Measurements from ENCODE around the gene HBM.
"Not testable (repeated sequence)": the region's sequence is repeated elsewhere in the genome, so short reads cannot be mapped to it uniquely, and the experiment has no call there.

HBM gene

DNA sequence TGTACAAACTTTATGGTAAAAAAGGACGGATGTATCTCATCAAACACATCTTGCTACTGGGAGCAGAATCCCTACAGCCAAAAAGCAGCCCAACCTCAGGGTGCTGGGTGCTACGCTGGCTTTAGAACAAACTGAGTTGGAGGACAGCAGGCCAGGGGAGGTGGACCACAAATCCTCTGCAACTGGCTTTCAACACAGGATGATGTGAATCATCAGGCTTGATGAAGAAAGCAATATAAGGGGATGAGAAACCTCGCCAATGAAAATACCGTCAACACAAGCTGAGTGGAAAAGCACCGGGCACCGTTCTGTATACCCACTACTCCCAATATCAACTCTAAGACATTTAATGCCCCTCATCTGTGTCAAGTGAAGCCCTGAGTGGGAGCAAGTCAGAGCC, 28.7 kb downstream of the HBM start:
- no peak overlapping the region for H3K4me3 ChIP-seq (ENCODE audit: low read depth, low read length)
- DNase-seq (ENCODE audit: low read depth): no peak
- TF ChIP-seq, protein P1, sequence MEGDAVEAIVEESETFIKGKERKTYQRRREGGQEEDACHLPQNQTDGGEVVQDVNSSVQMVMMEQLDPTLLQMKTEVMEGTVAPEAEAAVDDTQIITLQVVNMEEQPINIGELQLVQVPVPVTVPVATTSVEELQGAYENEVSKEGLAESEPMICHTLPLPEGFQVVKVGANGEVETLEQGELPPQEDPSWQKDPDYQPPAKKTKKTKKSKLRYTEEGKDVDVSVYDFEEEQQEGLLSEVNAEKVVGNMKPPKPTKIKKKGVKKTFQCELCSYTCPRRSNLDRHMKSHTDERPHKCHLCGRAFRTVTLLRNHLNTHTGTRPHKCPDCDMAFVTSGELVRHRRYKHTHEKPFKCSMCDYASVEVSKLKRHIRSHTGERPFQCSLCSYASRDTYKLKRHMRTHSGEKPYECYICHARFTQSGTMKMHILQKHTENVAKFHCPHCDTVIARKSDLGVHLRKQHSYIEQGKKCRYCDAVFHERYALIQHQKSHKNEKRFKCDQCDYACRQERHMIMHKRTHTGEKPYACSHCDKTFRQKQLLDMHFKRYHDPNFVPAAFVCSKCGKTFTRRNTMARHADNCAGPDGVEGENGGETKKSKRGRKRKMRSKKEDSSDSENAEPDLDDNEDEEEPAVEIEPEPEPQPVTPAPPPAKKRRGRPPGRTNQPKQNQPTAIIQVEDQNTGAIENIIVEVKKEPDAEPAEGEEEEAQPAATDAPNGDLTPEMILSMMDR (IDR thresholded peaks at IDR 0.05; ENCODE audit: insufficient read depth, low read depth, low read length, missing control alignments): no peak

DNA sequence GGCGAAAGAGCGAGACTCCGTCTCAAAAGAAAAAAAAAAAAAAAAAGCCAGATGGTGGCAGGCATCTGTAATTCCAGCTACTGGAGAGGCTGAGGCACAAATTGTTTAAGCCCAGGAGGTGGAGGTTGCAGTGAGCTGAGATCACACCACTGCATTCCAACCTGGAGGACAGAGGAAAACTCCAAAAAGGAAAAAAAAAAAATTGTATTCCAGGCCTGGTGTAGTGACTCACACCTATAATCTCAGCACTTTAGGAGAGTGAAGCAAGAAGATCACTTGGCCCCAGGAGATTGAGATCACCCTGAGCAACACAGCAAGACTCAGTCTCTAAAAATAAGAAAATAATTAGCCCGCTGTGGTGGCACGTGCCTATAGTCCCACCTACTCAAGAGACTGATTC, 34.6 kb downstream of the HBM start:
- DNase-seq (ENCODE audit: low read depth): no peak
- no peak overlapping the region for H3K4me3 ChIP-seq (ENCODE audit: low read depth, low read length)
- TF ChIP-seq, protein P1 (IDR thresholded peaks at IDR 0.05; ENCODE audit: insufficient read depth, low read depth, low read length, missing control alignments): no peak

DNA sequence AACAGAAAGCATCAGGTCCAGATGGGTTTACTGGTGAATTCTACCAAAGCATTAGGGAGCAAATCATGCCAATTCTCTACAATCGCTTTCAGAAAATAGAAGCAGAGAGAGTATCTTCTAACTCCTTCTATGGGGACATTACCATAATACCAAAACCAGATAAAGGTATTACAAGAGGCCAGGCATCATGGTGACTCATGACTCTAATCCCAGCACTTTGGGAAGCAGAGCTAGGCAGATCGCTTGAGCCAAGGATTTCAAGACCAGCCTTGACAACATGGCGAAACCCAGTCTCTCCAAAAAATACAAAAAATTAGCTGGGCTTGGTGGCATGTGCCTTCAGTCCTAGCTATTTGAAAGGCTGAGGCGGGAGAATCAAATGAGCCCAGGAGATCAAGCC, 37.5 kb downstream of the HBM start:
- TF ChIP-seq, protein P1 (IDR thresholded peaks at IDR 0.05; ENCODE audit: insufficient read depth, low read depth, low read length, missing control alignments): no peak
- no peak overlapping the region for H3K4me3 ChIP-seq (ENCODE audit: low read depth, low read length)
- no peak for DNase-seq (ENCODE audit: low read depth)

DNA sequence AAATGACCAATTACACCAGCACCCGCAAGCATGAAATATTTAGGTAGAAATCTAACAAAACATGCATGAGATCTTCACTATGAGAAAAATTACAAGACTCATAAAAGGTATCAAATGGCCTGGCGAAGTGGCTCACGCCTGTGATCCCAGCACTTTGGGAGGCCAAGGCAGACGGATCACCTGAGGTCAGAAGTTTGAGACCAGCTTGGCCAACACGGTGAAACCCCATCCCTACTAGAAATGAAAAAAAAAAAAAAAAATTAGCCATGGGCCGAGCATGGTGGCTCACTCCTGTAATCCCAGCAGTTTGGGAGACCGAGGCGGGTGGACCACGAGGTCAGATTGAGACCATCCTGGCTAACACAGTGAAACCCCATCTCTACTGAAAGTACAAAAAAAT, 38.3 kb downstream of the HBM start:
- H3K4me3 ChIP-seq (ENCODE audit: low read depth, low read length): not testable (repeated sequence)

DNA sequence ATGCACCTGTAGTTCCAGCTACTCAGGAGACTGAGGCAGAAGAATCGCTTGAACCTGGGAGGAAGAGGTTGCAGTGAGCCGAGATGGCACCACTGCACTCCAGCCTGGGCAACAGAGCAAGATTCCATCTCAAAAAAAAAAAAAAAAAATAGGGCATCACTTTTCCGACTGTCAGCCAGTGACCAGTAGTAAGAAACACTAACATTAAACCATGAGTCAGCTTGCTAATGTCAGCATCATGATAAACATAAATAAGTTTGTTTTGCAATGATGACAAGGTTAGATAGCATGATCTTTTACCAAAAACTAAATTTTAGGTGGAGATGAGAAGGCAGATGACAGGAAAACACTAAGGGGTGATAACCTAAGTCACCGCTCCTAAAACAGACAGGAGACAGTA, 43.6 kb downstream of the HBM start:
- DNase-seq (ENCODE audit: low read depth): not testable (repeated sequence)

More for the DNA sequence above, 38.3 kb downstream of the HBM start:
- DNase-seq (ENCODE audit: low read depth): not testable (repeated sequence)

DNA sequence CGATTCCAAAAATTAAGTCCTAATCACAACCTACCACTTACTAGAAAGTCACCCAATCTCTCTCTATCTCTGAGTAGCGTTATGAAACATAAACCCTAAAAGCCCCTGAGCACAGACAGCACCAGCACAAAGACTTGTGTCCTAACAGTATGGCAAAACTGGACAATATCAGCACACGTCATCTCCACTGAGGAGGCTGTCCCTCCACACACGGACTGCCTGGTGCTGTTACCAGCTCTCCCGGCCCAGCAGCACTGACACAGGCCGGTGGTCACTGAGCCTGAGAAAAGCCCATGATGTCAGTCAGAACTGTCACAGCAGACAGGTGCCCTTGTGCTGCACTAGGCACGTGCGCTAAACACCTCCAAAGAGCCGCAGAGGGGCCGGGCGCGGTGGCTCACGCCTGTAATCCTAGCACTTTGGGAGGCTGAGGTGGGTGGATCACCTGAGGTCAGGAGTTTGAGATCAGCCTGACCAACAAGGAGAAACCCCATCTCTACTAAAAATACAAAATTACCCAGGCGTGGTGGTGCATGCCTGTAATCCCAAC, 45.9 kb downstream of the HBM start:
- H3K4me3 ChIP-seq (ENCODE audit: low read depth, low read length); DNase-seq (ENCODE audit: low read depth): not testable (repeated sequence)

More for the DNA sequence above, 43.6 kb downstream of the HBM start:
- H3K4me3 ChIP-seq (ENCODE audit: low read depth, low read length): not testable (repeated sequence)

DNA sequence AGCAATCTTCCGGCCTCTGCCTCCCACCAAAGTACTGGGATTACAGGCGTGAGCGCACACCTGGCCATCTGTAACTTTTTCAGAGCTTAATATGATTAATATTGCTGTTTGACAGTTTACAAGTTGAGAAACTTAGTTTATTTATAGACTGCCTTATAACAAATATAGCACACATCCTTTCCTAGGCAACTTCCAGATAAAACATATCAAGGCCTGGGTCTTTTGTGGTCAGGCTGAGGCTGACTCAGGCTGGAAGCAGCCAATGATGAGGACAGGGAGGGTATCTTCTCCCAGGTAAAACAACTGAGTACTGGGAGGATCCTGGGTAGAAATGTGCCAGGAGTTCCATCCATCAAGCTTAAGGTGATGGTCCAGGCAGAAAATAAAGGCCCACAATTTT, 47.2 kb downstream of the HBM start:
- DNase-seq (ENCODE audit: low read depth): no peak
- TF ChIP-seq, protein P1 (IDR thresholded peaks at IDR 0.05; ENCODE audit: insufficient read depth, low read depth, low read length, missing control alignments): no peak

More for the DNA sequence above, 47.2 kb downstream of the HBM start:
- H3K4me3 ChIP-seq (ENCODE audit: low read depth, low read length): no peak overlapping the region

All from GM12865 (cell line).